ENCODE data around the gene RAX2. TPM values are rescaled to one million over a fixed set of nuclear protein-coding genes. Genes with fewer than 3 reads are reported as not detected.

The RAX2 gene
- total RNA-seq, 1 donor from 2014 or later, result not detected

GRCh38 chr19:3780786-3781304 lies 8.8 kb upstream of the RAX2 start:
- peaks cover 8% of the 10 kb centered on the region for H3K9me3 Mint-ChIP-seq
- H3K4me1 Mint-ChIP-seq, result no peaks in the 10 kb centered on the region
- peaks cover 41% of the 10 kb centered on the region for H3K27me3 Mint-ChIP-seq (ENCODE audit: low read depth)
- TF ChIP-seq, protein P1, sequence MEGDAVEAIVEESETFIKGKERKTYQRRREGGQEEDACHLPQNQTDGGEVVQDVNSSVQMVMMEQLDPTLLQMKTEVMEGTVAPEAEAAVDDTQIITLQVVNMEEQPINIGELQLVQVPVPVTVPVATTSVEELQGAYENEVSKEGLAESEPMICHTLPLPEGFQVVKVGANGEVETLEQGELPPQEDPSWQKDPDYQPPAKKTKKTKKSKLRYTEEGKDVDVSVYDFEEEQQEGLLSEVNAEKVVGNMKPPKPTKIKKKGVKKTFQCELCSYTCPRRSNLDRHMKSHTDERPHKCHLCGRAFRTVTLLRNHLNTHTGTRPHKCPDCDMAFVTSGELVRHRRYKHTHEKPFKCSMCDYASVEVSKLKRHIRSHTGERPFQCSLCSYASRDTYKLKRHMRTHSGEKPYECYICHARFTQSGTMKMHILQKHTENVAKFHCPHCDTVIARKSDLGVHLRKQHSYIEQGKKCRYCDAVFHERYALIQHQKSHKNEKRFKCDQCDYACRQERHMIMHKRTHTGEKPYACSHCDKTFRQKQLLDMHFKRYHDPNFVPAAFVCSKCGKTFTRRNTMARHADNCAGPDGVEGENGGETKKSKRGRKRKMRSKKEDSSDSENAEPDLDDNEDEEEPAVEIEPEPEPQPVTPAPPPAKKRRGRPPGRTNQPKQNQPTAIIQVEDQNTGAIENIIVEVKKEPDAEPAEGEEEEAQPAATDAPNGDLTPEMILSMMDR (conservative IDR thresholded peaks at IDR 0.05), result no peak
- DNase-seq (ENCODE audit: low read depth, low spot score), result no peak
- no peak overlapping the region for H3K4me3 Mint-ChIP-seq
- no peaks in the 10 kb centered on the region for H3K36me3 Mint-ChIP-seq (ENCODE audit: low read depth)
- no peak overlapping the region for H3K27ac Mint-ChIP-seq (ENCODE audit: unreplicated experiment)

DNA sequence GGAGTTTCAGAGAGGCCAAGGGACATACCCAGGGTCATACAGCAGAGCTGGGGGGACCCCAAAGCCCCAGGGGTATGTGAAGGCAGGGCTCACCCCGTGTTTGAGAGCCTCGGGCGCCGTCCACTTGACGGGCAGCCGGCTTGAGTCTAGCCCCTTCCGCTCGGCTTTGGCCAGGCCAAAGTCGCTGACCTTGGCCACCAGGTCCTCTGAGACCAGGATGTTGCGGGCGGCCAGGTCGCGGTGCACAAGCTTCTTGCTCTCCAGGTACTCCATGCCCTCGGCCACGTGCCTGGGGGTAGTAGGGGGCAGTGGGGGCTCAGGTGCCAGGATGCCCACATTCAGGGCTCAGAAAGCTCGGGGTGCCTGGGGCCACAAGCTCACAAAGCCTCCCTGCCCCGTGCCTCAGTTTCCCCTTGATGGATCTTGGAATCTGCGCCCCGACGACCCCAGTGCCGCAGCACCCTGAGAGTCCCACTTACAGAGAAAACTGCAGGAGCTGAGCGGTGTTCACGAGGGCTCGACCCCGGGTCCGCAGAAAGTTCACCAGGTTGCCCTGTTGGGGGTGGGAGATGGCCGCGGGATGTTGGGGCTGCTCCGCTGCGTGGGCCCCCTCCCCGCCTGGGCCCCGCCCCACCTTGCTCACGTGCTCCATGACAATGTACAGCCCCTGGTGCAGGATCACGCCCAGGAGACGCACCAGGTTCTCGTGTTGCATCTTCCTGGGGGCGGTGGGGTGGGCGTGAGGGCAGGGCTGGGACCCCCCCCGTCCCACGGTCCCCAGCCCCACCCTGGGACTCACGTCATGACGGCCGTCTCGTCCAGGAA lies 7.1 kb upstream of the RAX2 start:
- DNase-seq (ENCODE audit: low read depth, low spot score), result no peak
- TF ChIP-seq, protein P1 (conservative IDR thresholded peaks at IDR 0.05), result no peak
- Mint-ChIP-seq H3K4me1 (no peaks in the 10 kb centered on the region), H3K27ac (ENCODE audit: unreplicated experiment) (no peak overlapping the region), H3K4me3 (no peak overlapping the region), H3K9me3 (peaks cover 8% of the 10 kb centered on the region), H3K36me3 (ENCODE audit: low read depth) (no peaks in the 10 kb centered on the region), H3K27me3 (ENCODE audit: low read depth) (peaks cover 24% of the 10 kb centered on the region)

- Mint-ChIP-seq H3K36me3 (ENCODE audit: low read depth) (no peaks in the 10 kb centered on the region), H3K9me3 (peaks cover 8% of the 10 kb centered on the region), H3K4me3 (no peak overlapping the region), H3K4me1 (no peaks in the 10 kb centered on the region), H3K27ac (ENCODE audit: unreplicated experiment) (no peak overlapping the region), H3K27me3 (ENCODE audit: low read depth) (peaks cover 20% of the 10 kb centered on the region)
- TF ChIP-seq, protein P1 (conservative IDR thresholded peaks at IDR 0.05), result no peak
- DNase-seq (ENCODE audit: low read depth, low spot score), result no peak
Measured at GRCh38 chr19:3778104-3778867, 6.3 kb upstream of the RAX2 start.

- H3K4me3 Mint-ChIP-seq, result no peak overlapping the region
- H3K36me3 Mint-ChIP-seq (ENCODE audit: low read depth), result no peaks in the 10 kb centered on the region
- peaks cover 8% of the 10 kb centered on the region for H3K27me3 Mint-ChIP-seq (ENCODE audit: low read depth)
- peaks cover 2% of the 10 kb centered on the region for H3K9me3 Mint-ChIP-seq
- TF ChIP-seq, protein P1 (conservative IDR thresholded peaks at IDR 0.05), result no peak
- no peak overlapping the region for H3K27ac Mint-ChIP-seq (ENCODE audit: unreplicated experiment)
- H3K4me1 Mint-ChIP-seq, result no peaks in the 10 kb centered on the region
- no peak for DNase-seq (ENCODE audit: low read depth, low spot score)
Measured at GRCh38 chr19:3776479-3777040, 4.5 kb upstream of the RAX2 start.

DNA sequence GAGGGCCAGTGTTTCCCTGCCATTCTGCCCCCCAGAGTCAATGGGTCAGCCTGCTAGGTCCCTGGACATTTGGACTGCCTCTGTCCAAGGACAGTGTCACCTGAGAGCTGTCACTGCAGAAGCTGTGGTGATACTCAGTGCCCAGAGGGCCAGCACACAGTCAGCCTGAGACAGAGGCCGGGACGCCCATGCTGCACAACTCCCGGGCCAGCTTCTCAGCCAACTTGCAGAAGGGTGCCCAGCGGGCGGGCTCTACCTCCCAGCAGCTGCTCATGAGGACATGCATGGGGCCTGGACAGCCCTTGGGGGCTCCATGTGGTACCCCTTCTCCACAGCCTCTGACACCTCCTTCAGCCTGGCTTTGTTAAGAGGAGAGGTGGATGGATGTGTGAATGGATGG lies 3.8 kb upstream of the RAX2 start:
- TF ChIP-seq, protein P1 (conservative IDR thresholded peaks at IDR 0.05), result no peak
- no peaks in the 10 kb centered on the region for H3K4me1 Mint-ChIP-seq
- no peak overlapping the region for H3K4me3 Mint-ChIP-seq
- H3K27me3 Mint-ChIP-seq (ENCODE audit: low read depth), result peaks cover under 1% of the 10 kb centered on the region
- no peaks in the 10 kb centered on the region for H3K9me3 Mint-ChIP-seq
- H3K27ac Mint-ChIP-seq (ENCODE audit: unreplicated experiment), result no peak overlapping the region
- no peak for DNase-seq (ENCODE audit: low read depth, low spot score)
- no peaks in the 10 kb centered on the region for H3K36me3 Mint-ChIP-seq (ENCODE audit: low read depth)

Measured in neural crest cell (in vitro differentiated cells).